ACC112 (cell line): ENCODE measurements around the gene LPP.

Experiments used
- H2AFZ ChIP-seq: fragments of 200-600 bp; sonication (generic); one replicate; pipeline ENCODE4 v1.6.0; 2017; ENCODE audit warnings: antibody characterized with exemption, low read length; ENCODE audit not compliant: unreplicated experiment
- H3K27ac ChIP-seq: fragments of 200-600 bp; sonication (generic); 2 replicates; pipeline ENCODE4 v1.5.1; 2014; ENCODE audit warnings: low read depth, mild to moderate bottlenecking, antibody characterized with exemption, low read length, moderate library complexity
- H3K27me3 ChIP-seq: fragments of 200-600 bp; sonication (generic); 2 replicates; pipeline ENCODE4 v1.6.1; 2014; ENCODE audit warnings: mild to moderate bottlenecking, antibody characterized with exemption, low read length, moderate library complexity, mixed read lengths; ENCODE audit not compliant: insufficient read depth
- H3K36me3 ChIP-seq: fragments of 200-600 bp; sonication (generic); 2 replicates; pipeline ENCODE4 v1.6.1; 2016; ENCODE audit warnings: mild to moderate bottlenecking, antibody characterized with exemption, low read length, moderate library complexity, mixed read lengths; ENCODE audit not compliant: insufficient read depth
- H3K4me1 ChIP-seq: fragments of 200-600 bp; sonication (generic); one replicate; pipeline ENCODE4 v1.6.1; 2016; ENCODE audit warnings: low read length, mixed read lengths; ENCODE audit not compliant: insufficient read depth, unreplicated experiment, control insufficient read depth
- H3K4me3 ChIP-seq: fragments of 200-600 bp; sonication (generic); 2 replicates; pipeline ENCODE4 v1.5.1; 2014; ENCODE audit warnings: mild to moderate bottlenecking, low read depth, low read length
- H3K79me2 ChIP-seq: fragments of 200-600 bp; sonication (generic); one replicate; pipeline ENCODE4 v1.6.0; 2016; ENCODE audit warnings: low read length; ENCODE audit not compliant: control insufficient read depth, unreplicated experiment, insufficient read depth

LPP gene

DNA sequence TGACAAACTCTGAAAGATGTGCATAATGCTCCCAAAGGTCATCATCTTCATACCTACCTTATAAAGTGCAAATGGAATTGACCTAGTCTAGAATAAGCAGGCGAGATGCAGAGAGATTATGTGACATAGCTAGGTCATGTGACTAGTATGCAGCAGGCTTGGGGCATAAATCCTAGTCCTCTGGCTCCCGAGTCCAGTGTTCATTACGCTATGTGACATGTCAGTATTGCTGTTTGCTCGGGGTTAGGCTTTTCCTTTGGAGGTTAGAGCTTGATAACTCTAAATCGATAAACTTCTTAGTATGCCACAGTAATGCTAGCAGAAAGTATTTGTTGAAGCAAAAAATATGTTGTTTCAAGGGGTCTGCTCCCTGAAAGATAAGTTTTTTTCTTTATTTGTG, 536.1 kb downstream of the LPP start:
- Histone ChIP-seq H2AFZ (no peak overlapping the region), H3K27ac (no peak overlapping the region), H3K4me3 (no peak overlapping the region), H3K36me3 (no peaks in the 10 kb centered on the region), H3K27me3 (no peaks in the 10 kb centered on the region), H3K79me2 (peaks cover 8% of the 10 kb centered on the region), H3K4me1 (peaks cover 23% of the 10 kb centered on the region)

DNA sequence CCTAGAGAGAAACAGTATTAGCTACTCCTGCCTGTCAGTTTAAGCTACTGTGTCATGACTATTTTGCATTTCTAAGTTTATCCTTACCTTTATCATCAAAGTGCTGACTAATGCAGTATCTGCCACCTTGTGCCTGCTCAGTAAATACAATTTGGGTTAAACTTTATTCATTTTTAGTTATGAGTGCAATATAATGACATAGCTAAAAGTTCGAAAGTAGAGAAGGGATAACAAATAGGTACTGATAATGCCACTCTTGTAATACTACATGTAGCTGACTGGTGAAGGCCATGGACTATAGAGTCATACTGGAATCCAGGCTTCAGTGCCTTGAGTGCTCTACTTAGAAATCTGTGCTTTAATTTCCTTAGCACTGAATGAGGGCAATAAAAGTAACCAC, 537.0 kb downstream of the LPP start:
- peaks cover 23% of the 10 kb centered on the region for H3K4me1 ChIP-seq

DNA sequence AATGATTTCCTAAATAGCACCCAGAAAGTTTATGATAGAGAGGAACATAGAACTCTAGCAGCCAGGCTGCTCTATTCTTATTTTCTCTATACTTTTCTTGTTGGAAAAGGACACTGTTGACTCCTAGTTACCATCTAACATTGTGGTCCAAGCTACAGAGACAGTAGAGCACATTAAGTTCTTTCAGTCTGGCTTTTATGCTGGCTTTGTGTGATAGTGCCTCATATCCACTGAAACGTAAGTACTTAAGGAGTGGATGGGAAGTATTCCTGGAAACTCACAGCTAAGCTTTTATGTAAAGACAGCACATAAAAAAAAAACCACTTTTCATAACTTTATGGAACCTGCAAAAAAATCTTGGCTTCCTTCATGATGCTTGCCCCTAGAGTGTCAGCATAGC, 537.7 kb downstream of the LPP start:
- H3K27ac ChIP-seq = no peak overlapping the region
- no peak overlapping the region for H3K4me3 ChIP-seq

More for the DNA sequence above, 537.0 kb downstream of the LPP start:
- Histone ChIP-seq H3K27me3 (no peaks in the 10 kb centered on the region), H3K36me3 (no peaks in the 10 kb centered on the region), H3K4me3 (no peak overlapping the region), H2AFZ (no peak overlapping the region), H3K27ac (no peak overlapping the region), H3K79me2 (peaks cover 8% of the 10 kb centered on the region)

DNA sequence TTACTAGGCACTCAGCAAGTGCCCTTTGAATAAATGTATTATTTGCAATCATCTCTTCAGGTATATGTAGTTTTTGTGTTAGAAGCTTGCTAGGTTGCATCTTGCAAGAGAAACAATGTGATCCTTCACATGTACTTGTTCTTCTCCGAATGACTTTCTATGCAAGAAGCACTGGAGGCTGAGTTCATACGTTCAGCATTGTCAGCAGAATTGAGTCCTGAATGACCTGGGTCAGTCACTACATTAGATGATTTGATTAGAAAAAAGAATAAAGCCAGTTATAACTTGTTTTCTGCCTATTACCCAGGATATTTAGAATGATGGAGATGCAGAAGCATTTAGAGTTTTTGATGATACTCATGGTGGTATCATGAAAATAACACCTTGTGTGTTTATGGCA, 538.7 kb downstream of the LPP start:
- Histone ChIP-seq H3K36me3 (no peaks in the 10 kb centered on the region), H3K27ac (no peak overlapping the region), H3K4me3 (no peak overlapping the region), H3K4me1 (peaks cover 17% of the 10 kb centered on the region), H3K79me2 (peaks cover 8% of the 10 kb centered on the region), H3K27me3 (no peaks in the 10 kb centered on the region), H2AFZ (no peak overlapping the region)

More for the DNA sequence above, 537.7 kb downstream of the LPP start:
- peaks cover 8% of the 10 kb centered on the region for H3K79me2 ChIP-seq
- no peaks in the 10 kb centered on the region for H3K27me3 ChIP-seq
- H2AFZ ChIP-seq = no peak overlapping the region
- peaks cover 23% of the 10 kb centered on the region for H3K4me1 ChIP-seq
- H3K36me3 ChIP-seq = no peaks in the 10 kb centered on the region

DNA sequence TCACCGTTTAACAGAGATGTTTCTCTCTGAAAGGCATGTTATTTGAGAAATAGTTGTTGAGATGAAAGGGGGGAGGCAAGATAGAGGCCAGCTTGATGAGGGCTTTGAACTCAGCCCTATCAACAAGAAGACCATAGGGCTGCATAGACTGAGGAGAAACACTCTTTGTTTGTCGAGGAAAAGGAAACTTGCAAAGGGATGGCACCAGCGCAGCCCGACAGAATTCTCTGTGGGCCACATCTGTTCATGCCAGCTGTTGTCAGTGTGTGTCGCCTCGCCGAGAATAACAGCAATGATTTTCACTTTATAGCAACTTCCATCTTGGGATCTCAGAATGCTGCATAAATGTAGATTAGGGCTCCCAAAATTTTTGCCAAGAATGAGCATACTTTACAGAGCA, 539.5 kb downstream of the LPP start:
- Histone ChIP-seq H2AFZ (no peak overlapping the region), H3K4me1 (peaks cover 11% of the 10 kb centered on the region), H3K36me3 (no peaks in the 10 kb centered on the region), H3K79me2 (peaks cover 8% of the 10 kb centered on the region), H3K4me3 (no peak overlapping the region), H3K27me3 (no peaks in the 10 kb centered on the region), H3K27ac (no peak overlapping the region)

DNA sequence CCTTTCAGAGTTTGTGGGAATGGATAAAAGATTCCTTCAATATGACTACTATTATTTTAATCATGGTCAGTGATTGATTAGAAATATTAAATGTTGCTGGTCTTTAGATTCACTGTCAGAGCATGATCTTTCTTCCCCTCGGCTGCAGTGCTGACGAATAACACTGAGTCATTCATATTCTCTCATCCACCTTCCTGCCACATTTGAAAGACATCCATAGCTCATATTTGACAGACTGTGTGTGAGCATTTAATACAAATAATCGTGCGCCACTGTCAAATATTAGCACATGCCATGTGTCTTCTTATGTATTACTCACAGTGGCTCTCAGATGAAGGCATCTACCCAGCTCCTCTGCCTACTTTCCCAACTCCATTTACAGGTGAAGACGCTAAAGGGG, 541.3 kb downstream of the LPP start:
- Histone ChIP-seq H3K4me3 (no peak overlapping the region), H3K79me2 (no peaks in the 10 kb centered on the region), H3K27me3 (no peaks in the 10 kb centered on the region), H3K4me1 (no peaks in the 10 kb centered on the region), H3K27ac (no peak overlapping the region), H3K36me3 (no peaks in the 10 kb centered on the region), H2AFZ (no peak overlapping the region)

DNA sequence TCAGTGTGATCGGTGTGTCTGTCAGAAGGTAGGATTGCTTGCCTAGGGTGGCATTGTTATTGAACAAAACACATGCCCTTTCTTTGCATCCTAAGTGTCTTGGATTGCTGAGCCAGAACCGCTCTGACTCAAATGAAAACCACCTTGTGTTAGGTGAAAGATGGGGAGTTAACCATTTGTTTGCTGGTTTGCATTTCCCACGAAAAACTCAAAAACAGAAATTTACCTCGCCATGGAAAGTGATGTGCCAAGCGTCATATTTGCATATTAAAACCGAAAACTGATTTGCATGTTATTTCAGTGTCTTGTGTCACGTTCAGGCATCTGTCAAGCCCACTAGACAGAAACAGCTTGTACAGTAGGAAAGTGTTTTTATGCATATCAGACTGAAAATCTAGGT, 543.2 kb downstream of the LPP start:
- H2AFZ ChIP-seq = no peak overlapping the region
- no peaks in the 10 kb centered on the region for H3K4me1 ChIP-seq
- H3K36me3 ChIP-seq = no peaks in the 10 kb centered on the region
- no peaks in the 10 kb centered on the region for H3K27me3 ChIP-seq
- no peak overlapping the region for H3K4me3 ChIP-seq
- no peaks in the 10 kb centered on the region for H3K79me2 ChIP-seq
- H3K27ac ChIP-seq = no peak overlapping the region

DNA sequence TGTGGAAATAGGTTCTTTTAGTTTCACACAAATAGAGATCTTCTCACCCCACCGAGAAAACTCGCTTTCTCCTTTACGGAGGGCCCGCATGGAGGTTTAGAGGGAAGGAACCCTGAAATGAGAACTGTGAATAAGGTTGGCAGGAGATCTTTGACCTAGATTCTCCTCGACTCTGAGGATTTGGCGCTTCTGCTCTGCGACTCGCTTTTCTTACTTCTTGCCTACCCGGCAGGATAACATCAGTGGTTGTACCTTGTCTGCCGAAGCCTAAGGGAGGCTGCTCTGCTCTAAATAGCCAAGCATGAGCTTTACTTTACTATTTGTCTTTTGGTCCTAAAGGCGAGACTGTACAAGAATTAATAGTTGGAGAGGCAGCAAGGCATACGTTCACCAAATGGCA, 544.5 kb downstream of the LPP start:
- no peaks in the 10 kb centered on the region for H3K36me3 ChIP-seq
- no peaks in the 10 kb centered on the region for H3K79me2 ChIP-seq
- H3K4me3 ChIP-seq = no peak overlapping the region
- no peaks in the 10 kb centered on the region for H3K4me1 ChIP-seq
- H3K27ac ChIP-seq = no peak overlapping the region
- H3K27me3 ChIP-seq = no peaks in the 10 kb centered on the region
- no peak overlapping the region for H2AFZ ChIP-seq

DNA sequence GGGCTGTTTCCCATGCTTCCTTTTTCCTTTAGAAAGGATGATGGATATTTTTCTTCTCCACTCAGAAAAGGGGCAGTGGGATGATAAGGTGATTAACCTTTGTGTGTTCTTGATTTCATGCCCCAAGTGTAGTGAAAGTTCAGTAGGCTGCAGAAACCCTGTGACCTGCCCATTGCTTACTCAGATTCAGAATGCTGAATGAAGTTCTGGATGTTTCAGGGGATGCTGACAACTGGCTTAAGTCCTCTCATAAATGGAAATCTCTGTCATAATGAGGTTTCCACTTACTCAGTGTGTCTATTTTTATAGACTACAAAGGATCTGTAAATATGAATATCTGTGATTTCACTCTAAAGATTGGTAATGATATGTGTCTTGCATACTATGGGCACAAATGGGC, 546.5 kb downstream of the LPP start:
- Histone ChIP-seq H3K27ac (no peak overlapping the region), H3K4me1 (no peaks in the 10 kb centered on the region), H3K4me3 (no peak overlapping the region), H3K36me3 (no peaks in the 10 kb centered on the region), H3K27me3 (no peaks in the 10 kb centered on the region), H2AFZ (no peak overlapping the region), H3K79me2 (no peaks in the 10 kb centered on the region)

DNA sequence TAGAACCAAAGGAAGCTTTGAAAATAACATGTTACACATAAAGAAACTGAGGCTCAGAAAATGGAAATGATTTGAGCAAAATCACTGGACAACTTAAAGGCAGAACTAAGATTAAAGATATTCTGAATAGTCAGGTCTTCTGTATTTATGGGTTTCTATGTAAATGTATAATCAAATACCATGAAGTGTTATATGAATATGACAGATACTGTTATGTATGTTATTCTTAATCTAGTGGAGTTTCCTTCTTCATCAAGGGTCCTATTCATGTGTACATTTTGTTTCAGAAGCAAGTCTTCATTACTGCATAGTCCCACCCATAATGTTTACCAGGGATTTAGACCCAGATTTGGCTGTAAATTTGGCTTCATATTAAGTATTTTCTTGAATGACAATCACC, 547.0 kb downstream of the LPP start:
- Histone ChIP-seq H3K27me3 (no peaks in the 10 kb centered on the region), H3K79me2 (no peaks in the 10 kb centered on the region), H2AFZ (no peak overlapping the region), H3K4me1 (peaks cover 3% of the 10 kb centered on the region), H3K27ac (no peak overlapping the region), H3K36me3 (no peaks in the 10 kb centered on the region), H3K4me3 (no peak overlapping the region)

DNA sequence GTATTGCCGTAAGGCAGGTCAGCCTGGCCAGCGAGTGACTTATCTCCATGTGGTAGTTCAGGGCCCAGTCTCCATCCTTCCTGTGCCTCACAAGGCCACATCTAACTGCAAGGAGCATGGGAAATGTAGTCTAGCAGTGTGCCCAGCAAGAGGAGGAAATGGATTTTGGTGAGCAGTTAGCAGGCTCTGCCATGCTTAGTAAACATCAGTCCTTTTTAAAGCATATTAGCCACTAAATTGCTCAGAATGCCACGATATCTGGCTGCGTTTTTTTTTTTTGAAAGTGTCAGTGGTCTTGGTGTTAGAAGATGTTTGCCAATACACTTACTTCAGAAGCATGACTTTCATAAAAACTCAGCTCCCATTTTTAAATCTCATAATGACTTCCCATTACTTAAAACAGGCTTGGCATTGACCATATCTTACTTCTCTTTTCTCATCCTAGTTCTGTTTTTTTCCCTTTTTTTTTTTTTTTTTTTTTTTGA, 547.6 kb downstream of the LPP start:
- no peak overlapping the region for H3K27ac ChIP-seq
- H3K4me3 ChIP-seq = no peak overlapping the region
- peaks cover 9% of the 10 kb centered on the region for H3K4me1 ChIP-seq
- no peaks in the 10 kb centered on the region for H3K27me3 ChIP-seq
- no peak overlapping the region for H2AFZ ChIP-seq
- H3K79me2 ChIP-seq = no peaks in the 10 kb centered on the region
- no peaks in the 10 kb centered on the region for H3K36me3 ChIP-seq
